ENCODE data around the gene ATP6V0B.

The ATP6V0B gene

DNA sequence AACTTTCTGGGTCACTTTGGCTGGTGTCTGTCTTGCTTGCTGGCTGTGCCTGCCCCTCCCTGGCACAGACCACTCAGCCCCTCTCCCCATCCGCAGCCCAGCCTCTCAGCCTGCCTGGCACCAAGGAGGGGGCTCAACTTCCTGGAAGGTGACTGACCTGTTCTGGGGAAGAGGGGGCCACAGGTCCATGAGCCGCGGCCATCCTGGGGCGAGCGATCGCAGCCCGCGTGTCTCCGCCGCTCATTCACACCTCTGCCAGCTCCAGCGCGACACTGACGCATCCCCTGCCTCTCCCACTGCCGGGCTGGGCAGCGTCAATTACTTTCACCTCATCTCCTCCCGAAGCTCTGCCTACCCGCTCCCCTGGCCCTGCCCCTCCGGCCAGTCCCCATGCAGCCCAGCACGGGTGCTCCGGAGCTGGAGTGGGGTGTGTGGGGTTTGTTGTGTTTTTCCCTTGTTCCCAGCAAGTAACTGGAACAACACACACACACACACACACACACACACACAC, 42.2 kb downstream of the ATP6V0B start:
- Histone ChIP-seq H3K36me3 (ENCODE audit: insufficient read depth, low read length) (no peaks in the 10 kb centered on the region), H3K4me1 (ENCODE audit: control insufficient read depth, insufficient read depth, low read length) (no peaks in the 10 kb centered on the region), H3K9me3 (replicated peaks; ENCODE audit: low read length) (no peaks in the 10 kb centered on the region), H3K9ac (ENCODE audit: low read depth, low read length) (no peak overlapping the region), H3K4me3 (ENCODE audit: low read length) (no peak overlapping the region), H3K27me3 (ENCODE audit: control insufficient read depth, insufficient read depth, low read length) (peaks cover 4% of the 10 kb centered on the region), H3K4me2 (ENCODE audit: low read length) (no peak overlapping the region)

DNA sequence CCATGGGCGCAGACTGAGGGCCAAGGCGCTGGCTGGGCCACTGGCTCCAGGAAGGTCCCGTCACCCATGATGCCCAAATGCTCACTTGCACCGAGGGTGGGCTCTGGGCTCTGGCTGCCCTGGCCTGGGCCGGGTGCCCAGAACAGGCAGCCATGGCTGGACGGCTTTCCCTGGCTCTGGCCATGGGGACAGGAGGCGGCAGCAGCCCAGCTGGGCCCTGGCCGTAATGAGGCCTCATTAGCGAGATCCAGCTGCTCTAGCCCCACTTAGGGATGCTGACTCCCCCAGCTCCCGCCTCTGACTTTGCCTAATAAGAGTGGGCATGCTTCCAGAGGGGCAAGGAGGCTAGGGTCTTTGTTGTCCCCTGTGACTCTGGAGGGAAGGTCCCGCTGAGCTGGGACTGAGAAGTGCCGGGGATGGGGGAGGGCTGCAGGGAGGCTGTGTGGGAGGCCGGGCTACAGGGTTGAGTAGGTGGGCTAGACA, 44.7 kb downstream of the ATP6V0B start:
- Histone ChIP-seq H3K36me3 (ENCODE audit: insufficient read depth, low read length) (no peaks in the 10 kb centered on the region), H3K9ac (ENCODE audit: low read depth, low read length) (no peak overlapping the region), H3K4me1 (ENCODE audit: control insufficient read depth, insufficient read depth, low read length) (no peaks in the 10 kb centered on the region), H3K9me3 (replicated peaks; ENCODE audit: low read length) (no peaks in the 10 kb centered on the region), H3K4me2 (ENCODE audit: low read length) (no peak overlapping the region), H3K27me3 (ENCODE audit: control insufficient read depth, insufficient read depth, low read length) (no peaks in the 10 kb centered on the region), H3K4me3 (ENCODE audit: low read length) (no peak overlapping the region)

DNA sequence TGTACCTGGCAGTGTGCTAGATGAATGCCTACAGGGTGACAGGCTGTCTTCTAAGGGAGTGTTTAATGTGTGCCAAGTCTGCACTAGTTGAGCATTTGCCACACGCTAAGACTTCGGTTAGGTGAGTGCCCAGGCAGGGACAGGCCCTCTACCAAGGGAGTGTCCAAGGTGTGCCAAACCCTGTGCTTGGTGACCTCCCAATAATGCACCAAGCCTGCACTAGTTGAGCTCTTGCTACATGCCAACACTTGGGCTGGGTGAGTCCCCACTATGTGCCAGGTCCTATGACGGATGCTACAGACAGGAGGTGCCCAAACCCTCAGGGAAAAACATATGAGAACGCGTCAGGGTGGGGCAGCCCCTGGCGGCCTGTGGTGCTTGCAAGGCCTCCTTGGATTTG, 45.7 kb downstream of the ATP6V0B start:
- no peaks in the 10 kb centered on the region for H3K27me3 ChIP-seq (ENCODE audit: control insufficient read depth, insufficient read depth, low read length)
- H3K4me2 ChIP-seq (ENCODE audit: low read length): no peak overlapping the region
- H3K4me3 ChIP-seq (ENCODE audit: low read length): no peak overlapping the region
- H3K9ac ChIP-seq (ENCODE audit: low read depth, low read length): no peak overlapping the region
- no peaks in the 10 kb centered on the region for H3K9me3 ChIP-seq (replicated peaks; ENCODE audit: low read length)
- no peaks in the 10 kb centered on the region for H3K36me3 ChIP-seq (ENCODE audit: insufficient read depth, low read length)
- no peaks in the 10 kb centered on the region for H3K4me1 ChIP-seq (ENCODE audit: control insufficient read depth, insufficient read depth, low read length)

DNA sequence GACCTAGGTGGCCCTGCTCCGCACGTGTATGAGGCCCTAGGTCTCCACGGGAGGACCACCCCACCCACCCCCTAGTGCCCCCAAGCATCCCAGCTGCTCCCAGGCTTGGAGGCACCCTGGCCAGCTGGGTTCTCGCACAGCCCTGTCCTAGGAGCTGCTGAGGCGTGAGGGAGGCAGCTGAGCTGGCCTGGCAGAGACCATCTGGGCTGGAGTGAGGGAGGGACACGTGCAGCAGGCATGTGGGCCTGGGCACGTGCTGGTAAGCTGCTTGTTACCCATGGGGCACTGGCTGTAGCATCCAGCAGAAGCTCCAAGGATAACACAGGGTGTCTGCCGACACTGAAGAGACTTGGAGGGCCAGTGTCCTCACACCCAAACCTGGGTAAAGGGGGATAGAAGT, 46.4 kb downstream of the ATP6V0B start:
- Histone ChIP-seq H3K9ac (ENCODE audit: low read depth, low read length) (no peak overlapping the region), H3K36me3 (ENCODE audit: insufficient read depth, low read length) (no peaks in the 10 kb centered on the region), H3K4me1 (ENCODE audit: control insufficient read depth, insufficient read depth, low read length) (no peaks in the 10 kb centered on the region), H3K9me3 (replicated peaks; ENCODE audit: low read length) (no peaks in the 10 kb centered on the region), H3K4me3 (ENCODE audit: low read length) (no peak overlapping the region), H3K4me2 (ENCODE audit: low read length) (no peak overlapping the region), H3K27me3 (ENCODE audit: control insufficient read depth, insufficient read depth, low read length) (no peaks in the 10 kb centered on the region)

DNA sequence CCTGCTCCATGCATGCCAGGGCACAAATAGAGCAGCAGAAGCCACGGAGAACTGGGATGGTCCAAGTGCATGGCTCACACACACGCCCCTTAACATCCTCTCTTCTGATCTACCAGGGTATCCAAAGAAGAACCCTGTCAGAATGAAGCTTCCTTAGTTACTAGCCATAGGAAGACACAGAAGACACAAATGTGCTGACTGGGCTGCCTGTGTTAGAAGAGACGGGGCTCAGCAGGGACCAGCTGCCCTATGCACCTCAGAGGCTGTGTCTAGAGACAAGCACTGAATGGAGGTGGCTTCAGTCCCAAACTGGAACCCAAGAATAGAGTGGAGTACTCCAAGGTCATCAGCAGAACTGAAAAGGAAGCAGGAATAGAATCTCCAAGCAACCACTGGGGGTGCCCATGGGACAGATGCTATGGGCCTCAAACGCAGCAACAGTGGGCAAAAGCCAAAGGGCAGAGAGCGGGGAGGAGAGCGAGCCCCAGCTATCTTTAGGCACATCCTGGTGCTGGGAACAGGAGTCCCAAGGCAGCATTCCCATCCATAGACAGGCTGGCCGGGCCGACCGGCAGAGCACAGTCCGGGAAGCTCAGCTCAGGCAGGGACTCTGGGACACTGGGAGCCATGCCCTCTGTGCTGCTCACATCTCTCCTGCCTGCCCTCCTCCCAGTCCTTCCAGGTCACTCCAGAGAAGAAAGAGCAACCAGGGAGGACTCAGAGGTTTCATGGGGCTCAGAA, 47.0 kb downstream of the ATP6V0B start:
- Histone ChIP-seq H3K36me3 (ENCODE audit: insufficient read depth, low read length) (no peaks in the 10 kb centered on the region), H3K4me2 (ENCODE audit: low read length) (no peak overlapping the region), H3K27me3 (ENCODE audit: control insufficient read depth, insufficient read depth, low read length) (no peaks in the 10 kb centered on the region), H3K9ac (ENCODE audit: low read depth, low read length) (no peak overlapping the region), H3K4me1 (ENCODE audit: control insufficient read depth, insufficient read depth, low read length) (no peaks in the 10 kb centered on the region), H3K4me3 (ENCODE audit: low read length) (no peak overlapping the region), H3K9me3 (replicated peaks; ENCODE audit: low read length) (no peaks in the 10 kb centered on the region)

DNA sequence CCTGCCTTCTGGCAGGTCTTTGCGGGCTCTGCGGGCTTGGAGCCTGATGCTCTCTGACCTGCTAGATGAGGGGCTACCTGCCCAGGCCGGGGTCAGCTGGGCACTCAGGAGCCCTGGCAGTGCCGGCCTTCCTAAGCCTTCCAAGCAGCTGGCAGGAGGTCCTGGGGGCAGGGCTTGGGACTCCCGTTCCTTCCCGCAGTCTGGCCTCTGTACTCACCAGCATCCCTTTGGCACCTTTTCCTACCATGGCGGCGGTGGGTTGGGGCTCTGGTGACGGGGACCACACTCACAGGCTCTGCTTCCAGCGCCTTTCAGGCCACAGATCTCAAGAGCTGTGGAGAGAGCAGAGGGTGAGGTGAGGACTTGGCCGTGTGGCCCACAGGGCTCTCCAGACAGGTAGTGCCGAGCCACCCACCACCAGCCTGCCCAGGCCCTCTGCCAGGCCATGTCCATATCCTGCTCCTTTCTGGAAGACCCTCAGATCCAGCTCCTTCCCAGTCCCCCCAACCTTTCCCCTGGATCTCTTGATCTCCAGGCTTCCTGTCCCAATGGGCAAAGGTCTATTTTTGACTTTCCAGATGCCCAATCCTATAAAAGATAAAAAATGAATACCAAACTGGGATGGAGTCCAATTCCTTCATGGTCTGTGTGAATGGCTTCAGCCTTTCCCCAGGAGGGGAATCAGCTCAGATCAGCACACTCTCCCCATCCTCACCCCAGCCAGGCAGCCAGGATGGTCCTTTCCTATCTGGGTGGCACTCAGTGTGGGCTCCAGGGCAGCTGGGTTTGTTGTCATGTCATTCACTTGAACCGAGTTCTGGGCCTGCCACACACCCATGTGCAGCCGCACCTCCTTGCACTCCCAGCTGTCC, 49.5 kb downstream of the ATP6V0B start:
- Histone ChIP-seq H3K9me3 (replicated peaks; ENCODE audit: low read length) (no peaks in the 10 kb centered on the region), H3K9ac (ENCODE audit: low read depth, low read length) (no peak overlapping the region), H3K27me3 (ENCODE audit: control insufficient read depth, insufficient read depth, low read length) (no peaks in the 10 kb centered on the region), H3K4me1 (ENCODE audit: control insufficient read depth, insufficient read depth, low read length) (peaks cover 7% of the 10 kb centered on the region), H3K4me3 (ENCODE audit: low read length) (no peak overlapping the region), H3K36me3 (ENCODE audit: insufficient read depth, low read length) (no peaks in the 10 kb centered on the region), H3K4me2 (ENCODE audit: low read length) (no peak overlapping the region)

DNA sequence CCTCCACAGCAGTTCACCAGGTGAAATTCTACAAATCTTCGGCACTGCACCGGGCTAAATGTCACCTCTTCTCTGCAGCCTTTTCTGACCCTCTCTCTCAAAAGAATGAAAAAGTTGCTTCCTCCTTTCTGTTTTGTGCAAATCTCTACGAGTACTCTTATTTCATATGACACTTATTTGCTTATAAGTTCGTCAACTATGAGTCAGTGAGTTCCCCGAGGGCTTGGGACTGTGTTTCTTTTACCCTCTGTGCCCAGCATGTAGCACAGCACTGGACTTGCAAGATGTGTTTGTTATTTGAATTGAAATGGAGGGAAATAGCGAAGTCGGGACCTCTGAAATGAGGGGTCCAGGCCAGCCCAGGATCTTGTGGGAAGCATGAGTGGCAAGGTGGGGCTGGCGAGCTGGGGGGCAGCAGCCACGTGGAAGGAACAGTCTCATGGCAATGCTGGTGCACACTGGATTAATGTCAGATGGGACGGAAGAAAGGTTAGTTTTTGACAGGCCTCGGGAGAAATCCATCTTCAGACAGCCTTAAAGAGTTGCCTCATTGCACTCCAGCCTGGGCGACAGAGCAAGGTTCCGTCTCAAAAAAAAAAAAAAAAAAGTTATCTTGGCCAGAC, 50.3 kb downstream of the ATP6V0B start:
- Histone ChIP-seq H3K36me3 (ENCODE audit: insufficient read depth, low read length) (no peaks in the 10 kb centered on the region), H3K27me3 (ENCODE audit: control insufficient read depth, insufficient read depth, low read length) (no peaks in the 10 kb centered on the region), H3K4me1 (ENCODE audit: control insufficient read depth, insufficient read depth, low read length) (peaks cover 11% of the 10 kb centered on the region), H3K4me2 (ENCODE audit: low read length) (no peak overlapping the region), H3K9me3 (replicated peaks; ENCODE audit: low read length) (no peaks in the 10 kb centered on the region), H3K4me3 (ENCODE audit: low read length) (no peak overlapping the region), H3K9ac (ENCODE audit: low read depth, low read length) (no peak overlapping the region)

DNA sequence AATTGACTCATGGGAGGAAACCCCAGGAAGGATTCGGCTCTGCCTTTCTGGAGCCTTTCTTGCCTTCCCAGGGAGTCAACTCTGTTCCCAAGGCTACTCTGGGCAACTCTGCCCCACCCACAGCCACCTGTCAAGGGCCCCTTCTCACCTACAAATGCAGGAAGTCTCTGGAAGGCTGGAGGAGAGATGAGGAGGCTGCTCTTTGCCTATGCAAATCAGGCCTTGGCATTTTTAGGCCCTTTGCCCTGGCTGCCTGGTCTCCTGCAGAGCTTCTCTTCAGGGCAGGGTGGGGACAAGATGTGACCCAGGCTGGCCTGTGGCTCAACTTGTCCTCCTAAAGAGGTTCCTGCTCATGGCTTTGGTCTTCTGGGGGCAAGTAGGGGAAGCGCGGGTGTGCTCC, 51.1 kb downstream of the ATP6V0B start:
- H3K4me1 ChIP-seq (ENCODE audit: control insufficient read depth, insufficient read depth, low read length): peaks cover 11% of the 10 kb centered on the region
- H3K36me3 ChIP-seq (ENCODE audit: insufficient read depth, low read length): no peaks in the 10 kb centered on the region
- H3K9me3 ChIP-seq (replicated peaks; ENCODE audit: low read length): no peaks in the 10 kb centered on the region
- no peak overlapping the region for H3K4me2 ChIP-seq (ENCODE audit: low read length)
- H3K27me3 ChIP-seq (ENCODE audit: control insufficient read depth, insufficient read depth, low read length): no peaks in the 10 kb centered on the region
- H3K4me3 ChIP-seq (ENCODE audit: low read length): no peak overlapping the region
- no peak overlapping the region for H3K9ac ChIP-seq (ENCODE audit: low read depth, low read length)

DNA sequence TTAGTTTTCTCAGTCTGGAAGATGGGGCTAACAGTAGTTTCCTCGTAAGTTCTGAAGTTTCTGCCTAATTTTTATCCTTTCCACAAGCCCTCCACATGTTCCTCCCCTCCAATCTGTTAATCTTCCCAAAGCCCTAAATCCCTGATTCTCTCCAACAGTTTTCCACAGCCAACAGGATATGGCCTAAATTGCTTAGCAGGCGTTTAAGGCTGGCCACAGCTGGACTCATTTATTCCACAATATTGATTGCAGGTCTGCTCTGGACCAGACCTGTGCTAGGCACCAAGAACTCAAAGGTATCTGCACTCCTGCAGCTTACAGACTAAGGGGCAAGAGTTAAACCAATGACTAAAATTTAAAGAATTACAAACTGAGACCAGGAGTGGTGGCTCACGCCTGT, 52.6 kb downstream of the ATP6V0B start:
- Histone ChIP-seq H3K4me2 (ENCODE audit: low read length) (no peak overlapping the region), H3K9me3 (replicated peaks; ENCODE audit: low read length) (no peaks in the 10 kb centered on the region), H3K27me3 (ENCODE audit: control insufficient read depth, insufficient read depth, low read length) (no peaks in the 10 kb centered on the region), H3K4me3 (ENCODE audit: low read length) (no peak overlapping the region), H3K9ac (ENCODE audit: low read depth, low read length) (no peak overlapping the region), H3K4me1 (ENCODE audit: control insufficient read depth, insufficient read depth, low read length) (peaks cover 11% of the 10 kb centered on the region), H3K36me3 (ENCODE audit: insufficient read depth, low read length) (no peaks in the 10 kb centered on the region)
